ENCODE results near the gene VAPB.

GRCh38 chr20:58420798-58421496 is 31.9 kb downstream of the VAPB start:
- TF ChIP-seq CTCF (IDR thresholded peaks at IDR 0.05; ENCODE audit: insufficient read depth, low read length), result no peak
- no peak for TF ChIP-seq REST (IDR thresholded peaks at IDR 0.05; ENCODE audit: insufficient replicate concordance, low read depth)
- TF ChIP-seq POLR2AphosphoS5 (IDR thresholded peaks at IDR 0.05; ENCODE audit: low read depth), result no peak
